Inferior parietal cortex (tissue), 1 donor: ENCODE data around the gene OSBPL8.
"Not testable (repeated sequence)": the region's sequence is repeated elsewhere in the genome, so short reads cannot be mapped to it uniquely, and the experiment has no call there.

ENCODE experiments used
- DNase-seq: peaks from one replicate; pipeline ENCODE4 v3.0.0-alpha.2; 2016; ENCODE audit errors: extremely low spot score

Gene OSBPL8

DNA sequence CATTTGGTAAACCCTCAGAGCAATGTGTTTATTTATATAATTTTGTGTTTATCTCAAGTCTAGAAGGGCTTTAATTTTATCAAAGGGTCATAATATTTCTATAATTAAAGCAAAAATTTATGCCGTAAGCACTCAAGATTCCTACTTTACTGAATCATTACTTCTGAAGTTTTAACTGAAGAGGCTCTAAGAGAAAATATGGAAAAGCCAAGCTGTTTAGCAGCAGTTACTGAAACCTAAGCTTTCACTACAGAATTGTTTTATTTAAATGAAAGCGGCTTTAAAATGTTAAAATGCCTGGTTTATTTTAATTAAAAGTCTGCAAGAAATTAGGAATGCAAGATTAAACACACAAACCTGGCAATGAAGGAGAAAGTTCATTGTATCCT is 137.4 kb downstream of the OSBPL8 start:
- DNase-seq, result no peak

- no peak for DNase-seq
These were observed 138.5 kb downstream of the OSBPL8 start for GRCh38 chr12:76421046-76421445.

DNA sequence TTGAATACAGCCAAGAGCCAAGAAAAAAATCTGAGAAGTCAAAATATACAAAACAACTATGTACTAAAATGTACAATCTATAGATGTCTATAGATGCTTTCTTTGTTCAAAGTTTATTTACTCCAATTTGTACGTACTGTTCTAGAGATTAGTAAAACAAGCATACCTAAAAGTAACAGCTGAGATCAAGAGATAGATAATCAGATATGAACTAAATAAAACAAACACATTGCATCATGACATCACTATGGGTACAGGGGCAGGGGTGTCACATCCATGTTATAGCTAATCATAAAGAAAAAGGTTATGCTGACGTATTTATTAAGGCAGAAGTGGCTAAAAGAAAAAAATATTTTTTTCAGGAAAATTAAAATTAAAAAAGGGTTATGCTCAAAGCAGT is 139.3 kb downstream of the OSBPL8 start:
- DNase-seq, result no peak

DNA sequence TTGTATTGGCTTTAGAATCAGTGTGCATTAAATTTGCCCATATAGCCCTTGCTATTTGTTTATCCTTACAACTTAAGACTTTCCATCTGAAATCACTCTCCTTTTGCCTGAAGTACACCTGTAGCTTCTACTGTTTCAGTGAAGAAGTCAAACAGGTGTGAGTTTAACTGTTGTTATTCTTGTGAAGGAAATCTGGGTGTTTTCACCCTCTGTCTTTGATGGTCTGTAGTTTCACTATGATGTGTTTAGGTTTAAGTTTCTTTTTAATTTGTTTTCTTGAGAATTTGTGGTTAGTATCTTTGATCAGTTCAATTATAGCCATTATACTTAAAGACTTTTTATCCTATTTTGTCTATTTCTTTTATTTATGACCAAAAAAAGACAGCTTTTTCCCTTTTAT is 142.5 kb downstream of the OSBPL8 start:
- DNase-seq, result no peak

GRCh38 chr12:76413121-76413520 is 146.4 kb downstream of the OSBPL8 start:
- DNase-seq, result no peak

DNA sequence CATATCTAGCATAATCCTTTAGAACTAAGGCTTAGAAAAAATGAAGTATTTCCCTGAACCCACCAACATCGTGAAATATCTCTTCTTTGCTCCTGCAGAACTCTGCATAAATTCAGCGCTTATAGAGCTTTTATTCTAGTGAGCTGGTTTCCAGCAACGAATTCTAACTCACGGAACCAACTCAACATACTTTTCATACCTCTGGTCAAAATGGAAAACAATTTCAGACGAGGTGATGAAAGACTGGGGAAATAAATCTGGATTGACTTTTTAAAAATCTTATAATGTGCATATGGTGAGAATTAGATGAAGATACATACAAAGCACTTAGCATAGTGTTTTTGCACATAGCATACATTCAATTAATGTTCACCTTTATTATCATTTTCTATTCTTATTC is 148.8 kb downstream of the OSBPL8 start:
- no peak for DNase-seq

DNA sequence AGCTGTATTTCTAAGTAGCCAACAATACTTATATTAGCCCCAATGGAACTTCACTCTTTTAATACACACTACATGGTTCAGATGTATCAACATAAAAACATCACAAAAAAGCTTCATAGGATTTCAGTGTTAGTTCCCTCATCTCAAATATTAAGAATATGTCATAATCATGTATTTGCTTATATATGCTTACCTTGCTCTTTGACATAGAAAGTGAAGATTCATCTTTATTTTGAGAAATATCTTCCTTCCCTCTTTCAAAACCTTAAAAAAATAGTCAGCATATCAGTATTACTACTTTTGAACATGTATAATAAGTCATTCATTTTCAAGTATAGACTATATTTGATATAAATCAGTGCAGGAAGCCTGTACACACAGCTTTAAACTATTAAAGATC is 149.2 kb downstream of the OSBPL8 start:
- no peak for DNase-seq

DNA sequence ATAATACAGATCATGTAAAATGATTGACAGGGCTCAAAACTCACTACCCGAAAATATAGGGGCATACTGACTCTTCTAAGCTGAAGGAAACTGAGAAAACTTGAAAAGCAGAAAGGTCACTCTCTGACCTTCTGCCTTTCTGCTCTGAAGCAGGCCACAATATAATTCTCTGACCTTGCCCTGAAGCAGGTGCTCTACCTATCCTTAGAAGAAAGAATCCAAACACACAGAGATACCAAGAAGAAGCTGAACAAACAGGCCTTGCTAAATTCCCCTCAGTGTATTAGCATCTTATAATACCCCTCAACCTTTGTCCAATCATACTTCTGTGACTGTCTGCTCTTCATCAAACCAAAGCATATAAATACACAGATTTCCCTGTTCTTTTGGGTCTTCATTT is 150.5 kb downstream of the OSBPL8 start:
- DNase-seq, result no peak

GRCh38 chr12:76407710-76408109 is 151.9 kb downstream of the OSBPL8 start:
- DNase-seq, result no peak

- no peak for DNase-seq
These were observed 157.3 kb downstream of the OSBPL8 start for GRCh38 chr12:76402259-76402658.

DNA sequence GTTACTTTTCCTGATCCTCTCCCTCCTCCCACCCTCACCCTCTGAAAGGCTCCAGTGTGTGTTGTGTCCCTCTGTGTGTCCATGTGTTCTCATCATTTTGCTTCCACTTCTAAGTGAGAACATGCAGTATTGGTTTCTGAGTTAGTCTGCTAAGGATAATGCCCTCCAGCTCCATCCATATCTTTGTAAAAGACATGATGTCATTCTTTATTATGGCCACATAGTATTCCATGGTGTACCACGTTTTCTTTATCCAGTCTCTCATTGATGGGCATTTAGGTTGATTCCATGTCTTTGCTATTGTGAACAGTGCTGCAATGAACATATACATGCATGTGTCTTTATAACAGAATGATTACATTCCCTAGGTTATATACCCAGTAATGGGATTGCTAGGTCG is 159.4 kb downstream of the OSBPL8 start:
- DNase-seq, result no peak

DNA sequence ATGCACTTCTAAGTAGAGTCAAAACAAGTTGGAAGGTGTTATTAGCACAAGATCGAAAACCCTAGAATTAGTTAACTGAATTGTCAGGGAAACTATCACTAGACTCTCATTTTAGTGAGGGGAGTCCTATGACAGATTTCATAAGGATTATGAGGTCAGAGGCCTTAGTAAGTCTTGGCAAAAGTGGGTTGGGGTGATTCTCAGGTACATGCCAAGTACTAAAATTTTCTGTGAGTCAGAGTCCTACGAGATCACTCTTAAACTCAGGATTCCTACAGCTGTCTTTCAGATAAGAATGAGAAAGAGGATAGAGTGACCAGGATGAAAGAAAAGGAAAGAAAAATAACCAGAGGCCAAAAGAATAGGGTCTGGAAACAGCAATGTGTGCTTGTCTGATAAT is 160.5 kb downstream of the OSBPL8 start:
- no peak for DNase-seq

DNA sequence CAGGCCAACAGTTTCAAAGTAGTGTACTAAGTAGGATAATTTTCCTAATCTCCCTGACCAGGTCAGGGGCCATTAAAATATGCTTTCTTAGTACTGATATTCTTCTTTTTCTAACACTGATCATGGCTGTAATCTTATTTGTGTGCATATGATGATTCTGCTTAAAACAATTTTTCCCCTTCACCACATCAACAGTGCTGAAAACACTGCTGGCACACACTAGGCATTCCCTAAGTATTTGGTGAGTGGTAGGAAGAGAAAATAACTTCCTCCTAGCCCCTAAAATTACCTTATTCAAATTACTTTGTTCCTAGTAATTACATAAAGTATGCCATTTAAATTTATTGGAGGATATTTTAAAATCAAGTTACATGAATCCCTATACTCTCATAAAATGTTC is 161.5 kb downstream of the OSBPL8 start:
- DNase-seq, result no peak

DNA sequence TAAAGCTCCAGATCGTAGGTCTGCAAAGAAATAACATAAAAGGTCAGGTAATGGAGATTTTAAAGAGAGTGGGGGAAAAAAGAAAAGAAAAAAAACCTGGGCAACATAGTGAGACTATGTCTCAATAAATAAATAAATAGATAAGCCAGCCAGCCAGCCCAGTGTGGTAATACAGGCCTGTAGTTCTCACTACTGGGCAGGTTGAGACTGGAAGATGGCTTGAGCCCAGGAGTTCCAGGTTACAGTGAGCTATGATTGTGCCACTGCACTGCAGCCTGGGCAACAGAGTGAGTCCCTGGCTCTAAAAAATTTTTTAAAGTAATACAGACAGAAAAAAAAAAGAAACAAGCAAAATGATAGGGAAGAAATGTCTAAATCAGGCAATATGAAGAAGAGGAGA is 168.1 kb downstream of the OSBPL8 start:
- DNase-seq, result no peak

DNA sequence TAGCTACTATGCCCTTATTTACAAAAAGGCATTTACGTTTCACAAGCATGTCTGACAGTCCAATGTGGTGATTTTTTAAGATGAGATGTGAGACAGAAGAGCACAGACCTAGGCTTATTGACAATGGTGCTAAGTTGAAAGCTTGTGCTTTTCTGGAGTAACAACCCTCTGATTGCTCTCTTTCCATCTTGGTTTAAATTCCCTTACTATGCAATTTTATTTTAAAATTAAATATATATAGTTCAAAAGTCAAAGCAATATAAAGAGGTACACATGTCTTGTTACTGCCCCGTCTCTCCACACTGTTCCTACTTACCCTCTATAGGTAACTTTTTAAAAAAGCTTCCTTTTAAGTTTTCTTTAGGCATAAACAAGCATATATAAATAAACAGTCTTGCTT is 172.0 kb downstream of the OSBPL8 start:
- no peak for DNase-seq

DNA sequence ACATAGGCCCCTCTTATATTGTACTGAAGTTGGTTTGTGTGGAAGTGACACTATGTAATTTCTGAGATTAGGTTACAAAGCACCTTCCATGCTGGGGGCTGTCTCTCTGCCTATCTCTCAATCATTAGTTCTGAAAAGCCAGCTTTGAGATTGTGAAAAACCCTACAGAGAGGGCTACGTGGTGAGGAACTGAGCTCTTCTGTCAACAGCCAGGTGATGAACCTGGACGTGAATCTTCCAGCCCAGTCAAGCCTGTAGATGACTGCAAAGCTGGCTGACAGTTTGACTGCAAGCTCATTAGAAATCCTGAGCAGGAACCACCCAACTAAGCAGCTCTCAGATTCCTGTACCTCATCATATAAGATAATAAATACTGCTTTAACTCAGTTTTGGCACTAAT is 175.0 kb downstream of the OSBPL8 start:
- no peak for DNase-seq

DNA sequence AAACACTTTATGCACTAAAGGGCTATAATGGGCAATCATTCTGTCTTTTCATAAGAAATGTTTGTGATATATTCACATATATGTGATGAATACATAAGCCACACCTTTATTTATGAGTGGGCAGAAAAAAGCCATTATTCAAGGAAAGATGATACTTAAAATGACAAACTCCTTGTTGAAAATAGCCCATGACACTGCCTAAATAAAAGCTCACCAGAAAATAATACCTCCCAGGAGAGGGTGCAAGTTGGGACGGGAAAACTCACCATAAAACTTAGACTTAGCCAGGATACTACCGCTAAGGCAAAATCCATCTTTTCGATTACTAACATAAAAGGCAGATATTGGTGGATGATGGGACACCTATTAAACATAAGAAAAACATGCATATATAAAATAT is 175.6 kb downstream of the OSBPL8 start:
- no peak for DNase-seq

- no peak for DNase-seq
These were observed 180.3 kb downstream of the OSBPL8 start for GRCh38 chr12:76379261-76379660.

DNA sequence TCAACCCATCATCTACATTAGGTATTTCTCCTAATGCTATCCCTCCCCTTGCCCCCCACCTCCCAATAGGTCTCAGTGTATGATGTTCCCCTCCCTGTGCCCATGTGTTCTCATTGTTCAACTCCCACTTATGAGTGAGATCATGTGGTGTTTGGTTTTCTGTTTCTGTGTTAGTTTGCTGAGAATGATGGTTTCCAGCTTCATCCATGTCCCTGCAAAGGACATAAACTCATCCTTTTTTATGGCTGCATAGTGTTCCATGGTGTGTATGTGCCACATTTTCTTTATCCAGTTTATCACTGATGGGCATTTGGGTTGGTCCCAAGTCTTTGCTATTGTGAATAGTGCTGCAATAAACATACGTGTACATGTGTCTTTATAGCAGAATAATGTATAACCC is 182.7 kb downstream of the OSBPL8 start:
- DNase-seq, result not testable (repeated sequence)

DNA sequence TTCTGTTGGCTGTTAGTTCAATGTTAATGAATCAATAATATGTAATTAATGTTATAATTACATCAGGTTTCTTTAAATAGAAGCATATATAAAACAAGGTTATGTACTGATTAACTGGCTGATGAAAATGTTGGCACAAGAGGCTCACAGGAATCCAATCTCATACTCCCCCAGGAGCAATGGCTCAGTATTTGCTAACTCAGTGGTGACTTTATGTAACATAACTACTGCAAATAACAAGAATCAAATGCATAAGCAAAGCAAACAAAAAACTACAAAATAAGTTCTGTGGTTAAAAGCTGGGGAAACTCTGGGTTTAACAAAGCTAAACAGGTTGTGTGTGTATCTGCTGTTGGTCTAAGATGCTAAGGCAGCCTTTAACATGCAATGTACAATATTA is 183.6 kb downstream of the OSBPL8 start:
- DNase-seq, result no peak

DNA sequence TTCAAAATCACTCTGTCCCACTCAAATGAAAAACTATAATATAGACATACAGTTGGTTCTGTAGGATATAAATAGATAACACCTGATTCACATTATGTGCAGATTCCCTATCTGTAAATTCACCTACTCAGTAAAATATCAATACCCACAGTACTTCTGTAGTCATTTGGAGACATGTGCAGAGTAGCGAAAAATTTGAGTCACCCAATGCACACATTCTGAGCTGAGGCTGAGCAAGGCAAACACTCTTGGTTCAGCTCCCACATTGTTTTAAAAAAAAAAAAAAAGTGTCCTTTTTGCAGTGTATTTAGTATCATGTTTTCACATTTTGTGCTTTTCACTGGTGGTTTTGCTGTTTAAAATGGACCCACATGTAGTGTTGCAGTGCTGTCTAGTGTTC is 184.1 kb downstream of the OSBPL8 start:
- DNase-seq, result peak; percentile 21

- no peak for DNase-seq
These were observed 185.1 kb downstream of the OSBPL8 start for GRCh38 chr12:76374386-76375020.

DNA sequence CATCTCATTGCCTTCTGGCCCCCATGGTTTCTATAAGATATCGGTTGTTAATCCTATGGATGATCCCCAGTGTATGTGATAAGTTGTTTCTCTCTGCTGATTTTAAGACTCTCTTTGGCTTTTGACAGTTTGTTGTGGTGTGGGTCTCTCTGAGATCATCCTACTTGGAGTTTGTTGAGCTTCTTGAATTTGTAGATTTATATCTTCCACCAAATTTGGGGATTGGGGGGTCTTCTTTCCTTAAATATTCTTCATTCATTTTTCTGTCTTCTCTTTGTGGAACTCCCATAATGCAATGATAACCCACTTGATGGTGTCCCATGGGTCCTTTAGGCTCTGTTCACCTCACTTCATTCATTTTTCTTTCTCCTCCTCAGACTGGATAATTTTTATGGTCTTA is 191.3 kb downstream of the OSBPL8 start:
- no peak for DNase-seq

DNA sequence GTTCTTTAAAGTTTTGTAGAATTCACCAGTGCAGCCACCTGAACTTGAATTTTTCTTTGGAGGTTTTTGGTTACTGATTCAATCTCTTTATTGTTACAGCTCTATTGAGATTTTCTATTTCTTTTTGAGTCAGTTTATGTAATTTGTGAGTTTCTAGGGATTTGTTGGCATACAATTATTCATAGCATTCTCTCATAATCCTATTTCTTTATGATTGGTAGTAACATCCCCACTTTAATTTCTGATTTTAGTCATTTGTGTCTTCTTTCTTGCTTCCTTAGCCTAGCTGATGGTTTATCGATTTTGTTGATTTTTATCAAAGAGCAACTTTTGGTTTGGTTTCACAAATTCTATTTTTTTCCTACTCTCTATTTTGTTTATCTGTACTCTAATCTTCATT is 193.4 kb downstream of the OSBPL8 start:
- no peak for DNase-seq

GRCh38 chr12:76364131-76364530 is 195.4 kb downstream of the OSBPL8 start:
- DNase-seq, result not testable (repeated sequence)
